ENCODE measurements around the gene ZBTB8A.
"Not testable (repeated sequence)": the region's sequence is repeated elsewhere in the genome, so short reads cannot be mapped to it uniquely, and the experiment has no call there.

The ZBTB8A gene

GRCh38 chr1:32538887-32539583 lies at the start of gene ZBTB8A:
TSS of gene ZBTB8A (plus strand) at chr1:32539427. CDS start at chr1:32592932, 53,505 bp downstream.
- DNase-seq (ENCODE audit: low spot score), result peak; percentile 82

GRCh38 chr1:32489774-32490454 lies 49.3 kb upstream of the ZBTB8A start:
- DNase-seq (ENCODE audit: low spot score), result no peak

- DNase-seq (ENCODE audit: low spot score), result no peak
Measured at GRCh38 chr1:32491386-32491785, 47.8 kb upstream of the ZBTB8A start.

- no peak for DNase-seq (ENCODE audit: low spot score)
Measured at GRCh38 chr1:32494196-32494595, 45.0 kb upstream of the ZBTB8A start.

GRCh38 chr1:32494711-32495337 lies 44.4 kb upstream of the ZBTB8A start:
- no peak for DNase-seq (ENCODE audit: low spot score)

GRCh38 chr1:32496127-32496526 lies 43.1 kb upstream of the ZBTB8A start:
- no peak for DNase-seq (ENCODE audit: low spot score)

- no peak for DNase-seq (ENCODE audit: low spot score)
Measured at GRCh38 chr1:32498751-32499150, 40.5 kb upstream of the ZBTB8A start.

- peak; percentile 47 for DNase-seq (ENCODE audit: low spot score)
Measured at GRCh38 chr1:32500387-32501209, 38.6 kb upstream of the ZBTB8A start.

GRCh38 chr1:32501865-32502264 lies 37.4 kb upstream of the ZBTB8A start:
- no peak for DNase-seq (ENCODE audit: low spot score)

GRCh38 chr1:32503153-32503552 lies 36.1 kb upstream of the ZBTB8A start:
- DNase-seq (ENCODE audit: low spot score), result no peak

GRCh38 chr1:32507021-32507420 lies 32.2 kb upstream of the ZBTB8A start:
- no peak for DNase-seq (ENCODE audit: low spot score)

- no peak for DNase-seq (ENCODE audit: low spot score)
Measured at GRCh38 chr1:32508761-32509160, 30.5 kb upstream of the ZBTB8A start.

- DNase-seq (ENCODE audit: low spot score), result no peak
Measured at GRCh38 chr1:32509939-32510338, 29.3 kb upstream of the ZBTB8A start.

GRCh38 chr1:32516402-32516801 lies 22.8 kb upstream of the ZBTB8A start:
- DNase-seq (ENCODE audit: low spot score), result no peak

GRCh38 chr1:32518976-32519375 lies 20.3 kb upstream of the ZBTB8A start:
- no peak for DNase-seq (ENCODE audit: low spot score)

GRCh38 chr1:32521165-32521564 lies 18.1 kb upstream of the ZBTB8A start:
- no peak for DNase-seq (ENCODE audit: low spot score)

GRCh38 chr1:32525053-32525452 lies 14.2 kb upstream of the ZBTB8A start:
- DNase-seq (ENCODE audit: low spot score), result no peak

GRCh38 chr1:32525661-32526444 lies 13.4 kb upstream of the ZBTB8A start:
- DNase-seq (ENCODE audit: low spot score), result no peak

GRCh38 chr1:32528550-32528949 lies 10.7 kb upstream of the ZBTB8A start:
- not testable (repeated sequence) for DNase-seq (ENCODE audit: low spot score)

- DNase-seq (ENCODE audit: low spot score), result no peak
Measured at GRCh38 chr1:32533792-32534327, 5.4 kb upstream of the ZBTB8A start.

GRCh38 chr1:32536117-32536516 lies 3.1 kb upstream of the ZBTB8A start:
- DNase-seq (ENCODE audit: low spot score), result no peak

All from SW480 (cell line).